Measurements from ENCODE around the gene DRAM1.

- TF ChIP-seq, protein P1, sequence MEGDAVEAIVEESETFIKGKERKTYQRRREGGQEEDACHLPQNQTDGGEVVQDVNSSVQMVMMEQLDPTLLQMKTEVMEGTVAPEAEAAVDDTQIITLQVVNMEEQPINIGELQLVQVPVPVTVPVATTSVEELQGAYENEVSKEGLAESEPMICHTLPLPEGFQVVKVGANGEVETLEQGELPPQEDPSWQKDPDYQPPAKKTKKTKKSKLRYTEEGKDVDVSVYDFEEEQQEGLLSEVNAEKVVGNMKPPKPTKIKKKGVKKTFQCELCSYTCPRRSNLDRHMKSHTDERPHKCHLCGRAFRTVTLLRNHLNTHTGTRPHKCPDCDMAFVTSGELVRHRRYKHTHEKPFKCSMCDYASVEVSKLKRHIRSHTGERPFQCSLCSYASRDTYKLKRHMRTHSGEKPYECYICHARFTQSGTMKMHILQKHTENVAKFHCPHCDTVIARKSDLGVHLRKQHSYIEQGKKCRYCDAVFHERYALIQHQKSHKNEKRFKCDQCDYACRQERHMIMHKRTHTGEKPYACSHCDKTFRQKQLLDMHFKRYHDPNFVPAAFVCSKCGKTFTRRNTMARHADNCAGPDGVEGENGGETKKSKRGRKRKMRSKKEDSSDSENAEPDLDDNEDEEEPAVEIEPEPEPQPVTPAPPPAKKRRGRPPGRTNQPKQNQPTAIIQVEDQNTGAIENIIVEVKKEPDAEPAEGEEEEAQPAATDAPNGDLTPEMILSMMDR (IDR thresholded peaks at IDR 0.05), result no peak
- no peak for TF ChIP-seq ZFX (IDR thresholded peaks at IDR 0.05; ENCODE audit: borderline replicate concordance)
Measured at GRCh38 chr12:101892794-101893193, 15.4 kb downstream of the DRAM1 start.
